Measurements from ENCODE around the gene GNAZ.

GNAZ gene

DNA sequence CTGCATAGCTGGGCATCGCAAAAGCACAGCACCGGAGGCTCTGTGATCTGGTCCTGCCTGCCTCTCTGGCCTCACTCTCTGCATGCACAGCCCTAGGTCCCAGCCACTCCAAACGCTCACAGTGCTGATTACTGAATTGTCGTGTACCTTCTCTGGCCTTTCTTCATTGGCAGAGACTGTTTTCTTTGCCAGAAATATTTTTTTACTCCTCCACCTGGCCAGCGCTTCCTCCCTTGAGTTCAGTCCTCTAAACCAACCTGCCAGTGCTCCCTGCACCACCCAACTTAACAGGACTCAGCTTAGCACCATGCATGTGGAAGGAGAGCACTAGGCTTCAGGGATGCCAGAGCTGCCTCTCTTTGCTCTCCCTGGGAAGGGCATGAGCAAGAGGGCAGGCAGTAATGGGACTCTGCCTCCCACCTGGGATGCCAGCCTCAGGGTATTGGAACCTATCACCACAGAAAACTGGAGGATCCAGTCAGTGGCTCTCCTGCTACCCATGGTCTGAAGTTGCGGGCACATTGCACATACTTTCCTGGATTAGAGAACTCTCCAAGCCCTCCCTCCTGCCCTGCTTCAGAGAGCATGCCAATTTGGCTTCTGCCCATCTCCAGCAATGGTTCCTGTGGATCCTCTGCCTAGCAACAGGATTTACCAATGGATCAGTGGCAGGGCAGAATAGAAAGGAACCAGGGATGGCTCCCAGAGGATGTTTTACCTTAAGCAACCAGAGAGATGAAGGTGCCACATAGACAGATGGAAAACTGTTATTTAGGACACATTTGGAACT is 37.0 kb upstream of the GNAZ start:
- Histone ChIP-seq H3K9me3 (ENCODE audit: control insufficient read depth in 1 of 2, low read length in 2 of 2) (no peaks in the 10 kb centered on the region), H3K27ac (ENCODE audit: low read length) (no peak overlapping the region), H3K36me3 (ENCODE audit: control insufficient read depth in 1 of 2, insufficient read depth in 2 of 2, low read length in 2 of 2) (no peaks in the 10 kb centered on the region), H3K27me3 (ENCODE audit: low read depth, low read length) (no peaks in the 10 kb centered on the region), H3K4me3 (ENCODE audit: low read depth in 1 of 2, low read length in 2 of 2) (no peak overlapping the region), H3K4me1 (ENCODE audit: control insufficient read depth in 1 of 2, insufficient read depth in 2 of 2, low read length in 2 of 2) (no peaks in the 10 kb centered on the region)

DNA sequence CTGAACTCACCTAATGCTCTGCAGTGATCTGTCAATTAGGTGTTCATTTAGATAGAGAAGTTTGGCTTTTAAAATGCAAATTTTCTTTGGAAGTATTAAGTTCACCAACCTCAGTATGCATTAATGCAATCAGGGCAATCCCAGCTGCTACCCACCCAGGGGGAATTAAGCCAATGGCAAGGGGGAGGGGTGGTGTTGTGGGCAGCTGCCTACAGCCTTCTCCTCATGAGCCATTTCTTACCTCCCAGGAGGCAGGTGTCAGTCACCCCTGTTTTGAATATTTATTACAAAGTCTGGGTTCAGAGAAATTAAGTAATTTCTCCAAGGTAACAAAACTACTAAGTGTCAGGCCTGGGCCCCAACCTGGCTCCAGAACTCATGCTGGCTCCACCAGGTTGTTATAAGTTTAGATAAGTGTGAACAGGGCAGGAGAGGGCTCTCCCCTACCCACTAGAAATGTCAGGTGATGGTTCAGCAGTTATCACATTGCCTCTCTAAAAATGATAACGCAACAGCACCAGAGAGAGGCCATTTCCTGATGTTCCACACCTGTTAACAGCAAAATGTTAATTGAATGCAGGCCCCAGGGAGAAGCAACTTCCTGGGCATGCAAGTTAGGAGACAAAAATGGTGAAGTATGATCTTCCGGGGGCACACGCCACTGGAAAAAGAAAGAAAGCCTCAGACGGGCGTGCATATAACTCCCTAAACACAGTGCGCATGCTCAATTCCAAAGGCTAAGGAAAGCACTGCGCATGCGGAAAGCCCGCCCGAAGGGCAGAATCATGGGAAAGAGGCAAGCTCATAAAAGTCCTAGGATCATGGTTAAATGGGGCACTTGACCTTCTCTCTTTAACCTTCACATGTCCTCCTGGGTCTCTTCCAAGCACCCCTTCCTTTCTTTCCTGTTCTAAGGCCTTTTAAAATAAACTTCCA is 35.4 kb upstream of the GNAZ start:
- no peaks in the 10 kb centered on the region for H3K36me3 ChIP-seq (ENCODE audit: control insufficient read depth in 1 of 2, insufficient read depth in 2 of 2, low read length in 2 of 2)
- no peaks in the 10 kb centered on the region for H3K9me3 ChIP-seq (ENCODE audit: control insufficient read depth in 1 of 2, low read length in 2 of 2)
- no peaks in the 10 kb centered on the region for H3K27me3 ChIP-seq (ENCODE audit: low read depth, low read length)
- no peak overlapping the region for H3K27ac ChIP-seq (ENCODE audit: low read length)
- H3K4me3 ChIP-seq (ENCODE audit: low read depth in 1 of 2, low read length in 2 of 2), result no peak overlapping the region
- no peaks in the 10 kb centered on the region for H3K4me1 ChIP-seq (ENCODE audit: control insufficient read depth in 1 of 2, insufficient read depth in 2 of 2, low read length in 2 of 2)

DNA sequence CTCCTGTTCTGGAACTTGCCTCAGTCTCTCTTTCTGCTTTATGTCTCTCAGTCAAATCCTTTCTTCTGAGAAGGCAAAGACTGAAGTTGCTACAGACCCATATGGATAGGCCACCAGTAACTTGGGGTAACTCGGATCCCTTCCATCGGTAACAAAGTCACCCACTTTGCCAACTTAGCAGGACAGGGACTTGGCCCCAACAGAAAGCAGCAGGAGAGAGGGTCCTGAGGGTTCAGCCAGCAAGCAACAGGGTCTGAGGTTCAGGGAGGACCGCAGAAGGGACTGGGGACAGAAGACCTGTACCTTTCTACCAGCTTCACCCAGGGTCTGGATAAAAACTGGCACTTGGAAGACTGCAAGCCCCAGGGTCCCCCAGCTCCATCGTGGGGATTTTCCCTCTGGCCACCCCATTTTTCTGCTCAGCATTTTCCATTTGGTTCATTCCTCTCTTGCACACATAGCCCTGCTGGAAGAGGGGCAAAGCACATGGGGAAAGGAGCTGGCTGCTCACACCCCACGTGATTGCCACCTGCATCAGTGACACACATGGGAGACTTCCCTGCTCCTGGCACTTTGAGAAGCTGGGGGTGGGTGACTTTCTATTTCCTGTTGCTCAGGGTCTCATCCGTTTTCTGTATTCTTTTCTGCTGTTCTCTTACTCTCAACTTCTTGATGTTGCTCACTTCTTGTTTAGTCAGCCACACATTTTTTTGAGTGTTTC is 34.6 kb upstream of the GNAZ start:
- Histone ChIP-seq H3K36me3 (ENCODE audit: control insufficient read depth in 1 of 2, insufficient read depth in 2 of 2, low read length in 2 of 2) (no peaks in the 10 kb centered on the region), H3K27me3 (ENCODE audit: low read depth, low read length) (no peaks in the 10 kb centered on the region), H3K4me3 (ENCODE audit: low read depth in 1 of 2, low read length in 2 of 2) (no peak overlapping the region), H3K4me1 (ENCODE audit: control insufficient read depth in 1 of 2, insufficient read depth in 2 of 2, low read length in 2 of 2) (no peaks in the 10 kb centered on the region), H3K27ac (ENCODE audit: low read length) (no peak overlapping the region), H3K9me3 (ENCODE audit: control insufficient read depth in 1 of 2, low read length in 2 of 2) (no peaks in the 10 kb centered on the region)

DNA sequence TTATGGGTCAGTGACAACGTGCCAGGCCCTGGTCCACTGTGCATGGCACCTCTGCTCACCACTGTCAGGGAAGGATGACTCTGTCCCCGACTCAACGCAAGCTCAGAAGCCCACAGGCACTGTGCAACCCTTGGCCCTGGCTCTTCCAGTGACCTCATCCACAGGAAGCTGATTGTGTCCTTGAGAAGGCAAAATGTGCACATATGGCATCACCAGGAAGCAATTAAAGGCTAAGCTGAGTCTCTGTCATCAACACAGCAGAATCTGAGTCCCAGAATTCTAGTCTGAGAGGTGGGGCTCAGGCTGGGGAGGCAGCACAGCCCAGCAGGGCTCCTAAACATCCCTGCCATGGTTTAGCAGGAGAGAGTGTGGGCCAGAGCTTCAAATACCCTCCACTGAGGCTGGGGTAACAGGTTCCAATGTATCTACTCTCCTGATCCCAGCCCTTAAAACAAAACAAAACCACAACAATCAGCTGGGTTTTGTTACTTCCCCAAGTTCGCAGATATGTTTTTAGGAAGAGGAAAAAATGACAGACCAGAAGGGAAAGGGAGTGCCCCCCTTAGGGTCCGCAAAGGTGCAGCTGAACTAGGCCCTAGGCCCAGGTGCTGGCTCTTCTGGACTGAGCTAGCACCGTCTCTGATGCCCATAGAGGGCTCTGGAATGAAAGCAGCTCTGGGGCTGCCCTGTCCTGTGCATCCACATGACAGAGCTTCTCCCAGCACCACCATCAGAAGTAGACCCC is 33.5 kb upstream of the GNAZ start:
- Histone ChIP-seq H3K4me3 (ENCODE audit: low read depth in 1 of 2, low read length in 2 of 2) (no peak overlapping the region), H3K9me3 (ENCODE audit: control insufficient read depth in 1 of 2, low read length in 2 of 2) (no peaks in the 10 kb centered on the region), H3K36me3 (ENCODE audit: control insufficient read depth in 1 of 2, insufficient read depth in 2 of 2, low read length in 2 of 2) (no peaks in the 10 kb centered on the region), H3K27me3 (ENCODE audit: low read depth, low read length) (no peaks in the 10 kb centered on the region), H3K27ac (ENCODE audit: low read length) (no peak overlapping the region), H3K4me1 (ENCODE audit: control insufficient read depth in 1 of 2, insufficient read depth in 2 of 2, low read length in 2 of 2) (no peaks in the 10 kb centered on the region)

DNA sequence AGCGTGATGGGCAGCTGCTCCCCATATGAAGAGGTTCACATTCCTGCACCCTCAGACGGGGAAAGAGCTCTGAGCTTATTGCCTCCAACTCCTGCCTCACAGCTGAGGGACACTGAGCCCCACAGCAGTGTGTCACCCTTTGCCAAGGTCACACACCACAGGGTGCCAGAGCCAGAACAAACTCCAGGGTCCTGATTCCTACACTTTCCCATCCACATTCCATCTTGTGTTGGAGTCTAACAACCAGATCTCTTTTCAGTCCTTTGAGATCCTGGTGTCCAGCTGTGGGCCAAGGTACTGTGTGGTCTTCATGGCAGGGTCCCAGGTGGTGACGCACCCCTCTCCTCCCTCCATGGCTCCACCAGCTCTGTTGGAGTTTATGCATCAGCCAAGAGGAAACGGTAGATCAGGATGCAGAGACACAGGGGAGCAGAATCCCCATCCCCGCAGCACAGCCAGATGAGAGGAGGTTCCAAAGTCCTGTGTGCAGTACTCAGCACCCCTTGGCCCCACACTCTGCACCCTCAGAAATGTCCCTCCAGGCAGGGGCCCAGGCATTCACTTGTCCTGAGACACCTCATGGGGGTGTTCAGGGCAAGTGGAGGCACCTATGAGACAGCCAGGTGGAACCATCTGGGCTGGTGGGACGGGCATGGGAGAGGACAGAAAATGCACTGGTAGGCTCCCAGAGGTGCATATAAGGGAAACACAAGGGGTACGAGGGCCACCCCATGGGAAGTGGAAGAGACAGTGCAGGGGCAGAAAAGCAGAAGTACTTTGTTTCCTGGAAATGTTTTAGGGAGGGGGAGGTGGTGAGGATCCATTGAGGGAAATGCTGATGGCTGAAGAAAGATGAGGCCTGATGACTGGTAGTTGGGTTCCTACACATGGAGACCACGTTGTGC is 32.6 kb upstream of the GNAZ start:
- Histone ChIP-seq H3K4me3 (ENCODE audit: low read depth in 1 of 2, low read length in 2 of 2) (no peak overlapping the region), H3K4me1 (ENCODE audit: control insufficient read depth in 1 of 2, insufficient read depth in 2 of 2, low read length in 2 of 2) (no peaks in the 10 kb centered on the region)

GRCh38 chr22:23038334-23038642 is 32.0 kb upstream of the GNAZ start:
- Histone ChIP-seq H3K4me1 (ENCODE audit: control insufficient read depth in 1 of 2, insufficient read depth in 2 of 2, low read length in 2 of 2) (no peaks in the 10 kb centered on the region), H3K36me3 (ENCODE audit: control insufficient read depth in 1 of 2, insufficient read depth in 2 of 2, low read length in 2 of 2) (no peaks in the 10 kb centered on the region), H3K27ac (ENCODE audit: low read length) (no peak overlapping the region), H3K9me3 (ENCODE audit: control insufficient read depth in 1 of 2, low read length in 2 of 2) (no peaks in the 10 kb centered on the region), H3K4me3 (ENCODE audit: low read depth in 1 of 2, low read length in 2 of 2) (no peak overlapping the region), H3K27me3 (ENCODE audit: low read depth, low read length) (no peaks in the 10 kb centered on the region)

More for the DNA sequence above, 32.6 kb upstream of the GNAZ start:
- Histone ChIP-seq H3K36me3 (ENCODE audit: control insufficient read depth in 1 of 2, insufficient read depth in 2 of 2, low read length in 2 of 2) (no peaks in the 10 kb centered on the region), H3K27me3 (ENCODE audit: low read depth, low read length) (no peaks in the 10 kb centered on the region), H3K9me3 (ENCODE audit: control insufficient read depth in 1 of 2, low read length in 2 of 2) (no peaks in the 10 kb centered on the region), H3K27ac (ENCODE audit: low read length) (no peak overlapping the region)

GRCh38 chr22:23038902-23039301 is 31.4 kb upstream of the GNAZ start:
- Histone ChIP-seq H3K27ac (ENCODE audit: low read length) (no peak overlapping the region), H3K27me3 (ENCODE audit: low read depth, low read length) (no peaks in the 10 kb centered on the region), H3K4me3 (ENCODE audit: low read depth in 1 of 2, low read length in 2 of 2) (no peak overlapping the region), H3K4me1 (ENCODE audit: control insufficient read depth in 1 of 2, insufficient read depth in 2 of 2, low read length in 2 of 2) (no peaks in the 10 kb centered on the region), H3K36me3 (ENCODE audit: control insufficient read depth in 1 of 2, insufficient read depth in 2 of 2, low read length in 2 of 2) (no peaks in the 10 kb centered on the region), H3K9me3 (ENCODE audit: control insufficient read depth in 1 of 2, low read length in 2 of 2) (no peaks in the 10 kb centered on the region)

DNA sequence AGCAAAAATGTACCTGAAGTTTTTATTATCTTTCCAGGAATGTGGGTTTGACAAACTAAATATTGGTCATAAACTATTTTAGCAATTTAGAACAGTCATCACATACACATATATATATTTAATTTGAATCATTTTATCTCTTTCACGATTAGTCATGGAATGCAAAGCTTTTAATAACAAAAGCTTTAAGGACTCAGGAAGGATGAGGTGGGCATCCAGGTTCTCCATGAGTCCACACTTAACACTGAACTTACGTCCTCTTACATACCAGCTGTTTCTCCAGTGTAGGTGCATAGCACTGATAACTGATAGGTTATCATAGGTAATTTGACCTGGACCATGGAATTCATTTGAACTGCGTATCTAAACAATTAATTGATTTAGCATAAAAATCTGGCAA is 28.1 kb upstream of the GNAZ start:
- Histone ChIP-seq H3K36me3 (ENCODE audit: control insufficient read depth in 1 of 2, insufficient read depth in 2 of 2, low read length in 2 of 2) (no peaks in the 10 kb centered on the region), H3K4me1 (ENCODE audit: control insufficient read depth in 1 of 2, insufficient read depth in 2 of 2, low read length in 2 of 2) (no peaks in the 10 kb centered on the region), H3K27ac (ENCODE audit: low read length) (no peak overlapping the region), H3K9me3 (ENCODE audit: control insufficient read depth in 1 of 2, low read length in 2 of 2) (peaks cover 4 to 8% of the 10 kb centered on the region in 2 donors), H3K27me3 (ENCODE audit: low read depth, low read length) (no peaks in the 10 kb centered on the region), H3K4me3 (ENCODE audit: low read depth in 1 of 2, low read length in 2 of 2) (no peak overlapping the region)

GRCh38 chr22:23044570-23044969 is 25.7 kb upstream of the GNAZ start:
- Histone ChIP-seq H3K9me3 (ENCODE audit: control insufficient read depth in 1 of 2, low read length in 2 of 2) (peaks cover 4 to 13% of the 10 kb centered on the region in 2 donors), H3K27me3 (ENCODE audit: low read depth, low read length) (no peaks in the 10 kb centered on the region), H3K27ac (ENCODE audit: low read length) (no peak overlapping the region), H3K4me3 (ENCODE audit: low read depth in 1 of 2, low read length in 2 of 2) (no peak overlapping the region), H3K36me3 (ENCODE audit: control insufficient read depth in 1 of 2, insufficient read depth in 2 of 2, low read length in 2 of 2) (no peaks in the 10 kb centered on the region), H3K4me1 (ENCODE audit: control insufficient read depth in 1 of 2, insufficient read depth in 2 of 2, low read length in 2 of 2) (no peaks in the 10 kb centered on the region)

GRCh38 chr22:23045461-23045860 is 24.9 kb upstream of the GNAZ start:
- H3K27me3 ChIP-seq (ENCODE audit: low read depth, low read length), result no peaks in the 10 kb centered on the region
- H3K4me3 ChIP-seq (ENCODE audit: low read depth in 1 of 2, low read length in 2 of 2), result no peak overlapping the region
- peaks cover 4 to 13% of the 10 kb centered on the region in 2 donors for H3K9me3 ChIP-seq (ENCODE audit: control insufficient read depth in 1 of 2, low read length in 2 of 2)
- H3K27ac ChIP-seq (ENCODE audit: low read length), result no peak overlapping the region
- no peaks in the 10 kb centered on the region for H3K36me3 ChIP-seq (ENCODE audit: control insufficient read depth in 1 of 2, insufficient read depth in 2 of 2, low read length in 2 of 2)
- H3K4me1 ChIP-seq (ENCODE audit: control insufficient read depth in 1 of 2, insufficient read depth in 2 of 2, low read length in 2 of 2), result no peaks in the 10 kb centered on the region
